ENCODE results near the gene CHD1. TPM values are rescaled to one million over a fixed set of nuclear protein-coding genes. Genes with fewer than 3 reads are reported as not detected.

CHD1 gene
- total and polyA plus RNA-seq, 2 donors (not counting 3 experiments of a cell fraction or from before 2014, with no cell fraction given), result 16.2 to 48.9 TPM

GRCh38 chr5:98804066-98804465 lies 124.7 kb downstream of the CHD1 start:
- H2AFZ ChIP-seq (ENCODE audit: low read depth, low read length), result no peak overlapping the region
- no peak overlapping the region for H3K4me2 ChIP-seq (ENCODE audit: insufficient read depth, low read length)
- no peaks in the 10 kb centered on the region for H3K4me1 ChIP-seq (ENCODE audit: control insufficient read depth, extremely low read depth, insufficient read depth, low read length)
- no peak for TF ChIP-seq POLR2A (IDR thresholded peaks at IDR 0.05; ENCODE audit: low read depth, low read length)
- no peak for TF ChIP-seq MAX (IDR thresholded peaks at IDR 0.05; ENCODE audit: insufficient read depth, insufficient read length)
- no peak for TF ChIP-seq JUN (IDR thresholded peaks at IDR 0.05; ENCODE audit: borderline replicate concordance, insufficient read depth, insufficient read length, low read depth)
- no peak for TF ChIP-seq FOS (IDR thresholded peaks at IDR 0.05; ENCODE audit: borderline replicate concordance, insufficient read depth, low read length)
- no peak for TF ChIP-seq GATA2 (IDR thresholded peaks at IDR 0.05; ENCODE audit: insufficient read depth, insufficient read length, low read depth, low read length)
- no peak for TF ChIP-seq MYC (IDR thresholded peaks at IDR 0.05; ENCODE audit: low read depth, low read length)
- TF ChIP-seq POLR2AphosphoS5 (IDR thresholded peaks at IDR 0.05; ENCODE audit: insufficient read depth, low read depth, low read length), result no peak
- no peak for TF ChIP-seq EZH2 (IDR thresholded peaks at IDR 0.05; ENCODE audit: borderline replicate concordance, low read depth, low read length, severe bottlenecking)
- TF ChIP-seq CTCF (IDR thresholded peaks at IDR 0.05; ENCODE audit: extremely low read depth in 1 of 2, insufficient read depth in 1 of 2, low read depth in 1 of 2, low read length in 2 of 2), result no peak
- ChIA-PET CTCF (no interaction called here), POLR2A (no interaction called here)
- intact Hi-C loops (cut with micrococcal nuclease), result no loop called here
- DNase-seq (ENCODE audit: low read depth, low spot score), result no peak
- BruUV-seq (replicated peaks), result no TSS peak
- H3K9ac ChIP-seq (replicated peaks; ENCODE audit: extremely low read depth, insufficient read depth, low read length), result no peak overlapping the region
- FAIRE-seq, result no peak
- H3K9me1 ChIP-seq (replicated peaks; ENCODE audit: control insufficient read depth, extremely low read depth, insufficient read depth, low read length), result no peaks in the 10 kb centered on the region
- no peaks in the 10 kb centered on the region for H4K20me1 ChIP-seq (replicated peaks; ENCODE audit: control insufficient read depth, extremely low read depth, insufficient read depth, low read length)
- no peaks in the 10 kb centered on the region for H3K36me3 ChIP-seq (ENCODE audit: control insufficient read depth in 2 of 2, extremely low read depth in 1 of 2, insufficient read depth in 2 of 2, low read length in 2 of 2)
- H3K79me2 ChIP-seq (ENCODE audit: control insufficient read depth, insufficient read depth, low read length), result no peaks in the 10 kb centered on the region
- no peaks in the 10 kb centered on the region for H3K27me3 ChIP-seq (ENCODE audit: control insufficient read depth in 2 of 2, insufficient read depth in 2 of 2, low read length in 2 of 2)
- dilution Hi-C loops (cut with MboI; ENCODE audit: extremely low pct_ligation_motif_present, low sequenced_read_pairs), result no loop called here
- H3K27ac ChIP-seq (ENCODE audit: insufficient read depth, low read depth, low read length), result no peak overlapping the region
- no peak overlapping the region for H3K4me3 ChIP-seq (replicated peaks in 1 of 3; ENCODE audit: insufficient read depth in 1 of 3, low read depth in 1 of 3, low read length in 3 of 3)
- H3K9me3 ChIP-seq (replicated peaks; ENCODE audit: control insufficient read depth, insufficient read depth, low read length), result peaks cover 2% of the 10 kb centered on the region

Small RNA genes lying within 50 kb of the gene (small RNA-seq; reads per million reads assigned to genes)
- gene RF00019 (ENCODE audit: insufficient read depth, insufficient read length, low read depth, low replicate concordance), result not detected
- gene RNU6-402P (ENCODE audit: insufficient read depth, insufficient read length, low read depth, low replicate concordance), result not detected

Other genes with a start within 250 kb of the CHD1 start
- 27.5 and 31.3 TPM in 2 replicates for gene RGMB, start 155.3 kb downstream of the CHD1 start, total RNA-seq
- 15.0 and 16.2 TPM in 2 replicates for gene RGMB, start 155.3 kb downstream of the CHD1 start, polyA plus RNA-seq

All from endothelial cell of umbilical vein (primary cell).